Thoracic aorta (tissue), 2 donors: ENCODE results near the gene HELZ2. TPM values are rescaled to one million over a fixed set of nuclear protein-coding genes. Genes with fewer than 3 reads are reported as not detected.

Experiments
- ATAC-seq: fragments of 150-250 bp; one replicate; pipeline ENCODE4 v1.8.0; 2017; ENCODE audit warnings: low read depth; ENCODE audit not compliant: insufficient number of reproducible peaks, low FRiP score
- DNase-seq: peaks from one replicate; pipeline ENCODE4 v3.0.0-alpha.2; 2020; ENCODE audit warnings: low spot score
- H3K27ac ChIP-seq, 2 donors: fragments of 200-600 bp; sonication (generic); 1 replicate in 1 of 2; 2 replicates in 1 of 2; pipeline ENCODE4 v1.5.1; 2016; ENCODE audit warnings: mild to moderate bottlenecking in 2 of 2, moderate library complexity in 2 of 2
- H3K27me3 ChIP-seq: fragments of 200-600 bp; sonication (generic); replicated peaks from 2 replicates; pipeline ENCODE4 v1.6.0; 2016; ENCODE audit warnings: mild to moderate bottlenecking; ENCODE audit not compliant: insufficient read depth
- H3K36me3 ChIP-seq: fragments of 200-600 bp; sonication (generic); one replicate; pipeline ENCODE4 v1.5.1; 2016
- H3K4me1 ChIP-seq, 2 donors: fragments of 200-600 bp; sonication (generic); 1 replicate in 1 of 2; 2 replicates in 1 of 2; pipeline versions ENCODE4 v1.5.1 to v1.6.0; 2016; ENCODE audit warnings: low read depth in 2 of 2, mild to moderate bottlenecking in 1 of 2; ENCODE audit not compliant: control insufficient read depth in 1 of 2
- H3K4me3 ChIP-seq: fragments of 200-600 bp; sonication (generic); 2 replicates; pipeline ENCODE4 v1.5.1; 2016; ENCODE audit warnings: mild to moderate bottlenecking
- H3K9me3 ChIP-seq: fragments of 200-600 bp; sonication (generic); 2 replicates; pipeline ENCODE4 v1.5.1; 2016
- CTCF ChIP-seq: fragments of 200-600 bp; sonication (generic); IDR thresholded peaks from one replicate; pipeline ENCODE4 v1.5.1; 2019; ENCODE audit warnings: antibody characterized with exemption
- total RNA-seq, 2 donors: library from RNA; depleted of rRNA; stranded (reverse); fragments of >200 nt; gene quantifications; one replicate each; pipeline versions ENCODE4 v1.1.0 to v1.2.3, GENCODE V29; 2016

Gene HELZ2
- total RNA-seq, 2 donors from 2014 or later, result 45.2 to 50.3 TPM

GRCh38 chr20:63551068-63551467 is 23.0 kb downstream of the HELZ2 start:
- Histone ChIP-seq H3K4me3 (no peak overlapping the region), H3K27ac (no peak overlapping the region), H3K36me3 (no peaks in the 10 kb centered on the region), H3K9me3 (no peaks in the 10 kb centered on the region), H3K4me1 (peaks cover 3 to 5% of the 10 kb centered on the region in 2 donors), H3K27me3 (peaks cover 8% of the 10 kb centered on the region)
- ATAC-seq (no peak), DNase-seq (no peak)
- TF ChIP-seq CTCF, result no peak

GRCh38 chr20:63549679-63550282 is 24.3 kb downstream of the HELZ2 start:
- no peak for TF ChIP-seq CTCF
- no peak for DNase-seq
- Histone ChIP-seq H3K9me3 (no peaks in the 10 kb centered on the region), H3K4me1 (peaks cover 3 to 5% of the 10 kb centered on the region in 2 donors), H3K4me3 (no peak overlapping the region), H3K36me3 (no peaks in the 10 kb centered on the region), H3K27ac (no peak overlapping the region), H3K27me3 (peaks cover 8% of the 10 kb centered on the region)
- no peak for ATAC-seq

- Histone ChIP-seq H3K27me3 (peaks cover 8% of the 10 kb centered on the region), H3K4me1 (peaks cover 2 to 5% of the 10 kb centered on the region in 2 donors), H3K9me3 (no peaks in the 10 kb centered on the region), H3K27ac (no peak overlapping the region), H3K36me3 (no peaks in the 10 kb centered on the region), H3K4me3 (no peak overlapping the region)
- DNase-seq, result no peak
- TF ChIP-seq CTCF, result no peak
- ATAC-seq, result no peak
Measured at GRCh38 chr20:63549019-63549418, 25.0 kb downstream of the HELZ2 start.

- Histone ChIP-seq H3K9me3 (no peaks in the 10 kb centered on the region), H3K4me1 (peaks cover 0 to 2% of the 10 kb centered on the region in 2 donors), H3K36me3 (no peaks in the 10 kb centered on the region), H3K4me3 (no peak overlapping the region), H3K27me3 (peaks cover 8% of the 10 kb centered on the region), H3K27ac (no peak overlapping the region)
- DNase-seq (no peak), ATAC-seq (no peak)
- no peak for TF ChIP-seq CTCF
Measured at GRCh38 chr20:63548542-63548941, 25.5 kb downstream of the HELZ2 start.

- DNase-seq, result no peak
- no peak for TF ChIP-seq CTCF
- Histone ChIP-seq H3K9me3 (no peaks in the 10 kb centered on the region), H3K27me3 (peaks cover 8% of the 10 kb centered on the region), H3K27ac (no peak within 1 kb of the TSS), H3K36me3 (no peaks in the 10 kb centered on the region), H3K4me3 (no peak within 1 kb of the TSS), H3K4me1 (no peaks in the 10 kb centered on the region)
- ATAC-seq, result no peak
Measured at GRCh38 chr20:63547725-63548480, 26.1 kb downstream of the HELZ2 start, which contains the start of gene SRMS. Gene SRMS, minus strand, starts transcription at chr20:63547749. Its CDS starts 286 bp downstream, at chr20:63547463.
